ENCODE measurements around the gene KCNQ1.

GRCh38 chr11:2643746-2644145, 198.9 kb downstream of the KCNQ1 start:
- TF ChIP-seq CTCF (conservative IDR thresholded peaks at IDR 0.05 in 1 of 2, IDR thresholded peaks at IDR 0.05 in 1 of 2; ENCODE audit: low read depth in 1 of 2, low read length in 2 of 2) (no peak), EZH2 (IDR thresholded peaks at IDR 0.05; ENCODE audit: low read length, missing control alignments) (no peak)

Measured in fibroblast of lung (primary cell).